H1 (cell line): Measurements from ENCODE around the gene MYMX. TPM values are rescaled to one million over a fixed set of nuclear protein-coding genes. Genes with fewer than 3 reads are reported as not detected.

Experiments
- CTCF ChIA-PET: fragments of 300-600 bp; sonication (Branson Sonifier 250); formaldehyde crosslinking; loops from one replicate; lab custom pipeline; 2021; ENCODE audit not compliant: partially characterized antibody; lab: Charles Lee
- POLR2A ChIA-PET: fragments of 300-600 bp; sonication (Branson Sonifier 250); formaldehyde crosslinking; loops from one replicate; lab custom pipeline; 2021; ENCODE audit warnings: inconsistent platforms; ENCODE audit not compliant: partially characterized antibody; lab: Charles Lee
- DNase-seq, 2 experiments: peaks; one replicate each; pipeline versions ENCODE4 v3.0.0 to v3.0.0-alpha.2; 2010 to 2022; ENCODE audit warnings: low spot score in 2 of 2, low read depth in 1 of 2, mixed read lengths in 1 of 2
- FAIRE-seq: peaks from 2 replicates; lab custom pipeline; 2011; peaks lifted over from hg19 to GRCh38; lab: Jason Lieb, UNC
- H2AFZ ChIP-seq: 2 replicates; pipeline ENCODE4 v1.8.1; 2012; ENCODE audit warnings: low read length, inconsistent platforms
- H2AK5ac ChIP-seq: 2 replicates; pipeline ENCODE4 v1.6.1; 2013; ENCODE audit warnings: low read depth, low read length
- H2BK120ac ChIP-seq: replicated peaks from 2 replicates; pipeline ENCODE3; 2013; ENCODE audit warnings: low read depth, low read length, inconsistent platforms
- H2BK12ac ChIP-seq: 2 replicates; pipeline ENCODE4 v1.6.1; 2013; ENCODE audit warnings: low read depth, low read length
- H2BK15ac ChIP-seq: 2 replicates; pipeline ENCODE4 v1.6.1; 2013; ENCODE audit warnings: low read length
- H2BK20ac ChIP-seq: 2 replicates; pipeline ENCODE4 v1.6.1; 2013; ENCODE audit warnings: low read length
- H2BK5ac ChIP-seq: 2 replicates; pipeline ENCODE4 v1.6.1; 2013; ENCODE audit warnings: low read depth, low read length
- H3K14ac ChIP-seq: 2 replicates; pipeline ENCODE4 v1.6.1; 2013; ENCODE audit warnings: inconsistent platforms; ENCODE audit not compliant: insufficient read length
- H3K18ac ChIP-seq: 2 replicates; pipeline ENCODE4 v1.6.1; 2013; ENCODE audit warnings: low read length; ENCODE audit errors: extremely low read depth
- H3K23ac ChIP-seq: 2 replicates; pipeline ENCODE4 v1.6.1; 2013; ENCODE audit warnings: inconsistent platforms; ENCODE audit not compliant: insufficient read length
- H3K23me2 ChIP-seq: 2 replicates; pipeline ENCODE4 v1.6.1; 2013; ENCODE audit warnings: low read depth, low read length
- H3K27ac ChIP-seq: 2 replicates; pipeline ENCODE4 v1.6.1; 2011; ENCODE audit warnings: low read depth, low read length, inconsistent platforms
- H3K27me3 ChIP-seq, 4 experiments: replicated peaks in 1 of 4; 1 replicate in 1 of 4; 2 replicates in 3 of 4; pipeline versions ENCODE4 v1.6.1 to v1.8.1; 2011 to 2013; ENCODE audit warnings: low read length in 3 of 4, mild to moderate bottlenecking in 3 of 4, inconsistent platforms in 2 of 4, mixed read lengths in 2 of 4, moderate library complexity in 1 of 4; ENCODE audit not compliant: control insufficient read depth in 3 of 4, insufficient read depth in 3 of 4; ENCODE audit errors: extremely low read depth in 1 of 4
- H3K36me3 ChIP-seq, 4 experiments: 2 replicates each; pipeline versions ENCODE4 v1.6.1 to v1.8.1; 2011 to 2013; ENCODE audit warnings: mild to moderate bottlenecking in 4 of 4, low read length in 3 of 4, moderate library complexity in 2 of 4, control low read depth in 1 of 4, inconsistent platforms in 1 of 4; ENCODE audit not compliant: insufficient read depth in 4 of 4, control insufficient read depth in 2 of 4
- H3K4ac ChIP-seq: replicated peaks from 2 replicates; pipeline ENCODE3; 2013; ENCODE audit warnings: low read length, low read depth, mixed read lengths, inconsistent platforms; ENCODE audit not compliant: insufficient read length
- H3K4me1 ChIP-seq, 4 experiments: replicated peaks in 1 of 4; 1 replicate in 1 of 4; 2 replicates in 3 of 4; pipeline versions ENCODE4 v1.6.1 to v1.8.1; 2011 to 2013; ENCODE audit warnings: low read length in 3 of 4, inconsistent platforms in 2 of 4, mixed read lengths in 1 of 4; ENCODE audit not compliant: insufficient read depth in 4 of 4, control insufficient read depth in 3 of 4
- H3K4me2 ChIP-seq, 2 experiments: 2 replicates each; pipeline versions ENCODE4 v1.6.1 to v1.8.1; 2011 to 2013; ENCODE audit warnings: low read depth in 2 of 2, low read length in 2 of 2, control low read depth in 1 of 2, inconsistent platforms in 1 of 2, mild to moderate bottlenecking in 1 of 2; ENCODE audit not compliant: insufficient read depth in 1 of 2
- H3K4me3 ChIP-seq, 4 experiments: fragments of 200-600, 300-600 bp in 1 of 4; sonication (generic), shearing (Covaris generic), sonication (Bioruptor Twin) in 1 of 4; 2 replicates each; pipeline versions ENCODE4 v1.5.1 to v1.8.1; 2011 to 2016; ENCODE audit warnings: low read length in 4 of 4, low read depth in 3 of 4, control low read depth in 2 of 4, inconsistent platforms in 2 of 4, mild to moderate bottlenecking in 2 of 4, mixed read lengths in 1 of 4, moderate library complexity in 1 of 4; ENCODE audit not compliant: insufficient read depth in 2 of 4; ENCODE audit errors: extremely low read depth in 1 of 4
- H3K56ac ChIP-seq: replicated peaks from 2 replicates; pipeline ENCODE3; 2013; ENCODE audit warnings: low read depth, mild to moderate bottlenecking, mixed read lengths, low read length, inconsistent platforms; ENCODE audit not compliant: insufficient read length
- H3K79me1 ChIP-seq: 2 replicates; pipeline ENCODE4 v1.6.1; 2013; ENCODE audit warnings: low read depth, low read length, control low read depth
- H3K79me2 ChIP-seq, 2 experiments: 2 replicates each; pipeline versions ENCODE4 v1.6.1 to v1.8.1; 2012 to 2013; ENCODE audit warnings: low read length in 2 of 2, mild to moderate bottlenecking in 2 of 2, inconsistent platforms in 1 of 2; ENCODE audit not compliant: insufficient read depth in 2 of 2, control insufficient read depth in 1 of 2
- H3K9ac ChIP-seq, 4 experiments: replicated peaks in 1 of 4; 1 replicate in 1 of 4; 2 replicates in 3 of 4; pipeline versions ENCODE4 v1.6.1 to v1.8.1; 2011 to 2013; ENCODE audit warnings: low read depth in 3 of 4, low read length in 3 of 4, control low read depth in 2 of 4, mild to moderate bottlenecking in 2 of 4, moderate library complexity in 2 of 4, inconsistent platforms in 1 of 4; ENCODE audit errors: extremely low read depth in 1 of 4
- H3K9me3 ChIP-seq, 2 experiments: 2 replicates each; pipeline versions ENCODE4 v1.6.1 to v1.8.1; 2012 to 2013; ENCODE audit warnings: mild to moderate bottlenecking in 2 of 2, moderate library complexity in 2 of 2, control low read depth in 1 of 2, inconsistent platforms in 1 of 2, low read depth in 1 of 2, low read length in 1 of 2, mixed read lengths in 1 of 2; ENCODE audit not compliant: insufficient read depth in 2 of 2
- H4K20me1 ChIP-seq, 2 experiments: replicated peaks in 1 of 2; 2 replicates each; pipeline versions ENCODE3 to v1.8.1; 2011 to 2013; ENCODE audit warnings: inconsistent platforms in 2 of 2, low read length in 2 of 2, mild to moderate bottlenecking in 1 of 2; ENCODE audit not compliant: insufficient read depth in 2 of 2, control insufficient read depth in 1 of 2
- H4K5ac ChIP-seq: 2 replicates; pipeline ENCODE4 v1.6.1; 2013; ENCODE audit warnings: low read length, low read depth, mixed read lengths, inconsistent platforms; ENCODE audit not compliant: insufficient read length
- H4K8ac ChIP-seq: 2 replicates; pipeline ENCODE4 v1.8.0; 2013; ENCODE audit warnings: mild to moderate bottlenecking, moderate library complexity, low read length, inconsistent platforms; ENCODE audit not compliant: insufficient read depth; ENCODE audit errors: extremely low read depth
- H4K91ac ChIP-seq: replicated peaks from 2 replicates; pipeline ENCODE3; 2013; ENCODE audit warnings: low read length, mixed read lengths, inconsistent platforms; ENCODE audit not compliant: insufficient read length
- BCL11A ChIP-seq, 2 experiments: IDR thresholded peaks; one replicate each; pipeline ENCODE4 v1.6.1; 2011; ENCODE audit warnings: low read depth in 2 of 2, low read length in 2 of 2, mild to moderate bottlenecking in 2 of 2
- CEBPB ChIP-seq: IDR thresholded peaks from 2 replicates; pipeline ENCODE4 v1.6.1; 2012; ENCODE audit warnings: low read depth, low read length
- CHD2 ChIP-seq: IDR thresholded peaks from 2 replicates; pipeline ENCODE4 v1.6.1; 2012; ENCODE audit warnings: low read length, improper control_type of control experiment
- E2F6 ChIP-seq: IDR thresholded peaks from 2 replicates; pipeline ENCODE4 v1.6.1; 2012; ENCODE audit warnings: inconsistent platforms
- FOSL1 ChIP-seq: IDR thresholded peaks from 2 replicates; pipeline ENCODE4 v1.6.1; 2011; ENCODE audit warnings: mild to moderate bottlenecking, low read depth, low read length, moderate library complexity; ENCODE audit not compliant: insufficient read depth
- GABPA ChIP-seq: IDR thresholded peaks from 2 replicates; pipeline ENCODE4 v1.6.1; 2011; ENCODE audit warnings: mild to moderate bottlenecking, low read length, moderate library complexity, borderline replicate concordance; ENCODE audit not compliant: insufficient read depth
- RFX5 ChIP-seq: IDR thresholded peaks from 2 replicates; pipeline ENCODE4 v1.6.1; 2011; ENCODE audit warnings: low read depth, low read length, improper control_type of control experiment, borderline replicate concordance
- RXRA ChIP-seq: IDR thresholded peaks from 2 replicates; pipeline ENCODE4 v1.6.1; 2011; ENCODE audit warnings: low read depth, mild to moderate bottlenecking, low read length, moderate library complexity; ENCODE audit not compliant: insufficient read depth
- SP4 ChIP-seq: IDR thresholded peaks from 2 replicates; pipeline ENCODE4 v1.6.1; 2012; ENCODE audit warnings: low read length, inconsistent platforms
- ZNF274 ChIP-seq: IDR thresholded peaks from 2 replicates; pipeline ENCODE4 v1.7.0; 2012; ENCODE audit warnings: low read length, borderline replicate concordance; ENCODE audit errors: extremely low read depth
- WGBS, 2 experiments: shearing (Covaris generic) in 1 of 2; methylation state at CpG; one replicate each; pipeline versions ENCODE4 v1.1.6 to v1.1.7; 2013 to 2015; ENCODE audit warnings: low lambda C conversion rate in 2 of 2, mixed read lengths in 2 of 2, inconsistent platforms in 1 of 2, low coverage in 1 of 2, missing lambda C conversion rate in 1 of 2; ENCODE audit not compliant: insufficient replicate concordance in 2 of 2, insufficient coverage in 1 of 2, insufficient read length in 1 of 2; ENCODE audit errors: extremely low coverage in 1 of 2, missing lambda C conversion rate in 1 of 2; 5-methylcytosine and 5-hydroxymethylcytosine counted together
- polyA plus RNA-seq, 7 experiments: library from polyadenylated mRNA; depleted of rRNA in 3 of 7; stranded (reverse) in 5 of 7; unstranded in 2 of 7; fragments of >200 nt in 5 of 7; fragments of 200-250 nt in 2 of 7; gene quantifications; 1 replicate in 5 of 7; 2 replicates in 1 of 7; 4 replicates in 1 of 7; pipeline versions ENCODE4 v1.2.1 to v1.2.3, GENCODE V29; 2011 to 2013; ENCODE audit warnings: missing spikeins in 2 of 7, mixed read lengths in 2 of 7
- total RNA-seq: library from RNA; stranded (reverse); fragmentation: NEBNext Ultra II Directional; extraction: Animal tissue kit (Norgen Biotek cat#: 25700); gene quantifications from 2 replicates; pipeline ENCODE4 v1.2.1, GENCODE V29; 2021

MYMX gene
- total and polyA plus RNA-seq, 2 of the 8 experiments (the other 6 are each of a cell fraction or from before 2014, with no cell fraction given), result 4.7 to 6.9 TPM

- no peaks in the 10 kb centered on the region for H3K9me3 ChIP-seq
- H3K23ac ChIP-seq, result no peak overlapping the region
- POLR2A ChIA-PET, result interaction anchor here (0.5 to 18.9 kb wide), 58 partner anchors 12 to 1193 kb away, joined by 3 to 581 read pairs (median 6); partner anchors contain the start of genes AARS2, CAPN11, CDC5L and CUL7
- H4K91ac ChIP-seq, result peak overlapping the region; percentile 95
- H3K56ac ChIP-seq, result peak overlapping the region; percentile 75
- H4K5ac ChIP-seq, result peak overlapping the region; percentile 57
- H3K79me1 ChIP-seq, result no peaks in the 10 kb centered on the region; the same call in 1 of the 2 replicates
- peak overlapping the region; percentile 85 to 96 (median 90) for H3K9ac ChIP-seq
- H3K27me3 ChIP-seq, result no peaks in the 10 kb centered on the region
- DNase-seq (peak; percentile 93 to 99), FAIRE-seq (no peak)
- peak overlapping the region; percentile 93 for H3K27ac ChIP-seq
- peak overlapping the region; percentile 84; the same call in 1 of the 2 replicates for H2BK12ac ChIP-seq
- H2BK15ac ChIP-seq, result peak overlapping the region; percentile 97; the same call in 1 of the 2 replicates
- H2AFZ ChIP-seq, result peak overlapping the region; percentile 64; the same call in 1 of the 2 replicates
- 3% methylated on average over 50 of the region's 62 CpGs; no CpG with 5 or more reads in 1 of the 2 experiments for WGBS, 2 experiments
- H3K4me2 ChIP-seq, result peak overlapping the region; percentile 92 to 96
- H4K20me1 ChIP-seq, result peaks cover 29 to 33% of the 10 kb centered on the region in 2 experiments
- H3K18ac ChIP-seq, result peak overlapping the region; percentile 89
- peak overlapping the region; percentile 80 for H3K4ac ChIP-seq
- H3K36me3 ChIP-seq, result peaks cover 28 to 33% (median 29%) of the 10 kb centered on the region in 4 experiments
- CTCF ChIA-PET, result interaction anchor here (0.6 to 8.1 kb wide), 22 partner anchors 8 to 148 kb away, joined by 3 to 102 read pairs (median 5); partner anchors contain the start of genes MYMX, SLC29A1 and SLC35B2
- H4K8ac ChIP-seq, result peak overlapping the region; percentile 95
- peak overlapping the region; percentile 55 to 100 (median 98) for H3K4me3 ChIP-seq
- peaks cover 12% of the 10 kb centered on the region for H3K23me2 ChIP-seq
- no peak overlapping the region for H2BK120ac ChIP-seq
- H3K14ac ChIP-seq, result no peak overlapping the region
- H2BK20ac ChIP-seq, result no peak overlapping the region
- H2AK5ac ChIP-seq, result peak overlapping the region; percentile 94
- peak overlapping the region; percentile 95 for H2BK5ac ChIP-seq
- peaks cover 7 to 18% (median 14%) of the 10 kb centered on the region in 4 experiments for H3K4me1 ChIP-seq
- peaks cover 27 to 43% of the 10 kb centered on the region in 2 experiments for H3K79me2 ChIP-seq
- TF ChIP-seq CEBPB, result no peak
- no peak for TF ChIP-seq RFX5
- TF ChIP-seq E2F6, result peak; percentile 30
- peak; percentile 94 for TF ChIP-seq CHD2
- TF ChIP-seq SP4, result no peak; the same call in none of the 2 replicates
- TF ChIP-seq BCL11A (IDR thresholded peaks at IDR 0.05; ENCODE audit: low read depth in 2 of 2, low read length in 2 of 2), result no peak
- peak; percentile 5; the same call in 1 of the 2 replicates for TF ChIP-seq GABPA
- TF ChIP-seq RXRA, result 0 out of 2 replicates have a peak, but pooled peaks have one; percentile 4
- no peak for TF ChIP-seq FOSL1
- no peak for TF ChIP-seq ZNF274
Measured at GRCh38 chr6:44245912-44246662, 29.4 kb downstream of the MYMX start.
